WTC11 (cell line): ENCODE measurements around the gene TMEM121. TPM values are rescaled to one million over a fixed set of nuclear protein-coding genes. Genes with fewer than 3 reads are reported as not detected.
"Not testable (repeated sequence)": the region's sequence is repeated elsewhere in the genome, so short reads cannot be mapped to it uniquely, and the experiment has no call there.

Experiments
- ATAC-seq: fragments of 200-7000 bp; cut with Tn5 transposase; 2 replicates; pipeline ENCODE4 v1.10.0; 2021; ENCODE audit warnings: mild to moderate bottlenecking, moderate library complexity
- CTCF ChIA-PET: fragments of 300-600 bp; sonication (Branson Sonifier 250); formaldehyde crosslinking; loops from one replicate; lab custom pipeline; 2021; ENCODE audit warnings: antibody characterized with exemption; lab: Charles Lee
- POLR2A ChIA-PET: fragments of 350-600 bp; sonication (Branson Sonifier 250); formaldehyde crosslinking; loops from one replicate; lab custom pipeline; 2021; ENCODE audit warnings: antibody characterized with exemption; lab: Charles Lee
- DNase-seq: peaks from one replicate; pipeline ENCODE4 v3.0.0; 2021; ENCODE audit warnings: low spot score
- H3K27ac Mint-ChIP-seq: 2 replicates; pipeline ENCODE4 v1.8.0; 2021; ENCODE audit warnings: mixed read lengths
- H3K27me3 Mint-ChIP-seq: 2 replicates; pipeline ENCODE4 v1.8.0; 2021; ENCODE audit warnings: low read depth, mild to moderate bottlenecking, moderate library complexity, mixed read lengths
- H3K36me3 Mint-ChIP-seq: 2 replicates; pipeline ENCODE4 v1.8.0; 2021; ENCODE audit warnings: mixed read lengths
- H3K4me1 Mint-ChIP-seq: 2 replicates; pipeline ENCODE4 v1.8.0; 2022; ENCODE audit warnings: mixed read lengths
- H3K4me3 Mint-ChIP-seq: 2 replicates; pipeline ENCODE4 v1.8.0; 2021; ENCODE audit warnings: mild to moderate bottlenecking, moderate library complexity, mixed read lengths
- H3K9me3 Mint-ChIP-seq: 2 replicates; pipeline ENCODE4 v1.8.0; 2021; ENCODE audit warnings: mixed read lengths
- AR ChIP-seq: fragments of 250-450 bp; sonication (Bioruptor Pico); IDR thresholded peaks from 2 replicates; pipeline ENCODE4 v1.9.0; 2021; ENCODE audit warnings: mild to moderate bottlenecking
- ATF3 ChIP-seq: sonication (generic); formaldehyde crosslinking; conservative IDR thresholded peaks from 2 replicates; pipeline ENCODE4 v1.8.1; 2022; ENCODE audit warnings: mild to moderate bottlenecking, missing genetic modification reagents
- ATF6 ChIP-seq: sonication (generic); formaldehyde crosslinking; IDR thresholded peaks from 2 replicates; pipeline ENCODE4 v1.8.1; 2023; ENCODE audit warnings: mild to moderate bottlenecking, missing genetic modification reagents
- E2F5 ChIP-seq: sonication (generic); formaldehyde crosslinking; IDR thresholded peaks from 2 replicates; pipeline ENCODE4 v1.8.1; 2022; ENCODE audit warnings: mild to moderate bottlenecking, moderate library complexity, missing genetic modification reagents
- IRF1 ChIP-seq: sonication (generic); formaldehyde crosslinking; IDR thresholded peaks from 2 replicates; pipeline ENCODE4 v1.8.0; 2023; ENCODE audit warnings: missing genetic modification reagents
- IRF2 ChIP-seq: sonication (generic); formaldehyde crosslinking; IDR thresholded peaks from 2 replicates; pipeline ENCODE4 v1.8.0; 2022; ENCODE audit warnings: low read depth, missing genetic modification reagents, borderline replicate concordance
- JAZF1 ChIP-seq: fragments of 250-450 bp; sonication (Bioruptor Pico); IDR thresholded peaks from 2 replicates; pipeline ENCODE4 v1.9.0; 2021; ENCODE audit warnings: moderate library complexity, mild to moderate bottlenecking, inconsistent platforms
- MYBL2 ChIP-seq: sonication (generic); formaldehyde crosslinking; IDR thresholded peaks from 2 replicates; pipeline ENCODE4 v1.8.1; 2023; ENCODE audit warnings: mild to moderate bottlenecking, moderate library complexity, missing genetic modification reagents
- NR1H2 ChIP-seq: sonication (generic); formaldehyde crosslinking; IDR thresholded peaks from 2 replicates; pipeline ENCODE4 v1.9.0; 2021; ENCODE audit warnings: mild to moderate bottlenecking, moderate library complexity, missing genetic modification reagents
- PRRX2 ChIP-seq: fragments of 250-450 bp; sonication (Bioruptor Pico); IDR thresholded peaks from 2 replicates; pipeline ENCODE4 v1.8.0; 2021; ENCODE audit warnings: mild to moderate bottlenecking
- ZBTB43 ChIP-seq: sonication (generic); formaldehyde crosslinking; IDR thresholded peaks from 2 replicates; pipeline ENCODE4 v1.8.1; 2023; ENCODE audit warnings: mild to moderate bottlenecking, missing genetic modification reagents
- total RNA-seq: library from RNA; stranded (reverse); gene quantifications from 3 replicates; pipeline ENCODE4 v1.2.3, GENCODE V29; 2021

TMEM121 gene
- total RNA-seq, 1 experiment from 2014 or later: 0.81 TPM

- no peak for DNase-seq
- no peak for ATAC-seq
- TF ChIP-seq MYBL2 (CRISPR knock-in tag): no peak
- TF ChIP-seq IRF2 (CRISPR knock-in tag): no peak
- TF ChIP-seq ZBTB43: no peak
- TF ChIP-seq IRF1 (CRISPR knock-in tag): no peak
- TF ChIP-seq NR1H2 (CRISPR knock-in tag): no peak
- no peak for TF ChIP-seq PRRX2 (CRISPR knock-in tag)
- no peak for TF ChIP-seq E2F5 (CRISPR knock-in tag)
- no peak for TF ChIP-seq ATF6
- TF ChIP-seq AR: no peak
- no peak for TF ChIP-seq ATF3
- no peak for TF ChIP-seq JAZF1 (CRISPR knock-in tag)
- Mint-ChIP-seq H3K36me3 (peaks cover 51% of the 10 kb centered on the region), H3K27ac (no peak overlapping the region), H3K4me1 (no peaks in the 10 kb centered on the region), H3K27me3 (peaks cover 26% of the 10 kb centered on the region), H3K4me3 (no peak overlapping the region), H3K9me3 (peaks cover 53% of the 10 kb centered on the region)
- ChIA-PET CTCF (no interaction called here), POLR2A (no interaction called here)
Observed at GRCh38 chr14:105578070-105578469, 51.7 kb downstream of the TMEM121 start.

GRCh38 chr14:105579221-105579620, 52.8 kb downstream of the TMEM121 start:
- peaks cover 45% of the 10 kb centered on the region for H3K36me3 Mint-ChIP-seq
- peaks cover 47% of the 10 kb centered on the region for H3K9me3 Mint-ChIP-seq
- ATAC-seq, H3K4me3 Mint-ChIP-seq, H3K27ac Mint-ChIP-seq, POLR2A ChIA-PET, H3K4me1 Mint-ChIP-seq, CTCF ChIA-PET, DNase-seq: not testable (repeated sequence)
- H3K27me3 Mint-ChIP-seq: peaks cover 23% of the 10 kb centered on the region

Other genes starting within 250 kb of the TMEM121 start
- gene BRF1, start 225.6 kb upstream of the TMEM121 start, total RNA-seq: 23.9 to 26.5 TPM (median 26.4 TPM) in 3 replicates
- 90.7 to 100 TPM (median 98.0 TPM) in 3 replicates for gene PACS2, start 211.8 kb upstream of the TMEM121 start, total RNA-seq
- 0.55 to 2.2 TPM (median 0.87 TPM) in 3 replicates for gene TEX22, start 128.0 kb upstream of the TMEM121 start, total RNA-seq
- 248 to 279 TPM (median 251 TPM) in 3 replicates for gene MTA1, start 106.8 kb upstream of the TMEM121 start, total RNA-seq
- 4.6 to 5.4 TPM (median 5.0 TPM) in 3 replicates for gene CRIP2, start 51.8 kb upstream of the TMEM121 start, total RNA-seq
- gene CRIP1, start 39.7 kb upstream of the TMEM121 start, total RNA-seq: 4.8 to 9.0 TPM (median 5.8 TPM) in 3 replicates
- 16.4 to 17.9 TPM (median 16.7 TPM) in 3 replicates for gene TEDC1, start 35.3 kb upstream of the TMEM121 start, total RNA-seq